GM18526 (cell line): ENCODE results near the gene ACO1.

Experiments used
- POLR2A ChIP-seq: IDR thresholded peaks from 3 replicates; pipeline ENCODE4 v1.6.1; 2011; ENCODE audit not compliant: insufficient read length; ENCODE audit errors: extremely low read depth

Gene ACO1

DNA sequence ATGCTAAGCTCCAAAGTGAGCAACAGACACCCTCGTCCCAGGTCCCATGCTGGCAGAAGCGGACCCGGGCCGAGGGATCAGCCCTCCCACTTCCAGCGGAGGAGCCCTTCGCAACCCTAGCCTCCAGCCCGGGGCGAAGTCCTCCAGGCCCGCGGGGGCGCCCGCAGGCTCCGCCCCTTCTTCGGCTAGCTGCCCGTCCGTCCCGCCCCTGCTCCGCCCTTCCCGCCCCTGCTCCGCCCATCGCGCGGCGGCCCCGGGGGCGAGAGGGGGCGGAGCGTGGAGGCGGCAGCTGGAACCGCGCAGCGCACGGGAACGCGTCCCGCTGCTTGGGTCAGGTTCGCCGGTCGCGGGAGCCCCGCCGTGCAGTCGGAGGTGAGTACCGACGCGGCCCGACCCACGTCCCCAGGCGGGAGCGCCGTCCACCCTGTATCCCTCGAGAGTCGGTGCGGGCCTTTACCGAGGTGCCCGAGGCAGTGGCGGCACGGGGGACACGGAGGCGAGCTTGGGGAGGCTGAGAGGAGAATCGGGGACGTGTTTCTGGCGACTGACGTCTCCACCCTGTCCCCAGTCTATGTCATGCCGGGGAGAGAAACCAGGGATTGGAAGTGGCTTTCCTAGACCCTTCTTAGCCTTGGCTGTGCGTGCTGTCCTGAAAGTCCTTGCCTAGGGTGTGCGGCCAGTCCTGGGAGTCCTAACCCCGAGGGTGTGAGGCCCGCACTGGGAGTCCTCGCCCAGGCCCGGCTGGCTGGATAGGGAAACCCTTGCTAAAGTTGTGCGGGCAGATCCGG lies at the start of gene ACO1:
Gene ACO1, plus strand, starts transcription at position 280 of the 788 bp plus-strand sequence. CDS start 20,864 bp downstream, outside the sequence.
- no peak for TF ChIP-seq POLR2A

DNA sequence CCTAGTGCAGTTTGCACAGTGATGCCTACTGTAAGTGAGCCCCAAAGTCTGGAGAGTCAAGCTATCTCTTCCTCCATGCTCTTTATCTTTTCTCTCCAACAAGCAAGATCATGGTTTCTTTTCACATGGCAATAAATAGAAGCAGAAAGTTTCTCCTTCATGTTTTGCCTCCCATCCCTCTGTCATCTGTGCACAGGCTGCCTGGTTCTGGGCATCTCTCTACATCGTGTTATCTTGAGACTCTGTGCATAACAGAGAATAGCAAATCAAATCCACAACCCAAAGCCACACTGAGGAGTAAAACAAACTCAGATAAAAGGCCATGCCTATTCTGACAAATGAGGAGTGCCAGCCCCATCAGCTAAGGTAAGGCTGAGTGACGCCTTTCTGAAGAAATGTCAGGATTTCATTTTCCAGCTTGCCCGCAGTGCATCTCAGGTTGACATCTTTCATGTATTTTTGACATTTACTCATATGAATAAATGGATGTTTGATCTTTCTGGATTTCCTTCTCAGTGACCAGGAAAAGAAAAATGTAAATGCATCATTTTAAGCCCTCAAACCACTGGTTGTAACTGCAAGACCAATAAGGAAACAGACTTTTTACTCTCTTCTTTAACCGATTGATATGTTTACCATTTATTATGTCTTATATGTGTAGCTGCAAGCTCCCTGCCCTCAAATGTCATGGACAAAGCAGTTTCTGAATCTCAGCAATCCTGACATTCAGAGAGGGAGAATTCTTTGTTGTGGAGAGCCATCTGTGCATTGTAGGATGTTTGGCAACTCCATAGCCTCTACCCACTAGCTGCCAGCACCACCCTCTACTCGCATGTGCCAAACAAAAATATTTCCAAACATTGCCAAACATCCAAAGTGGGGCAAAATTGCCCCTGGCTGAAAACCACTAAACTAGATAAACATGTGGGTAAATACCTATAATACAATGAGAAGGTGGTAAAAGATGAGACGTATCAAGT lies 49.2 kb upstream of the ACO1 start:
- no peak for TF ChIP-seq POLR2A

GRCh38 chr9:32339424-32339823 lies 45.0 kb upstream of the ACO1 start:
- TF ChIP-seq POLR2A: no peak

GRCh38 chr9:32340361-32340760 lies 44.1 kb upstream of the ACO1 start:
- TF ChIP-seq POLR2A: no peak

DNA sequence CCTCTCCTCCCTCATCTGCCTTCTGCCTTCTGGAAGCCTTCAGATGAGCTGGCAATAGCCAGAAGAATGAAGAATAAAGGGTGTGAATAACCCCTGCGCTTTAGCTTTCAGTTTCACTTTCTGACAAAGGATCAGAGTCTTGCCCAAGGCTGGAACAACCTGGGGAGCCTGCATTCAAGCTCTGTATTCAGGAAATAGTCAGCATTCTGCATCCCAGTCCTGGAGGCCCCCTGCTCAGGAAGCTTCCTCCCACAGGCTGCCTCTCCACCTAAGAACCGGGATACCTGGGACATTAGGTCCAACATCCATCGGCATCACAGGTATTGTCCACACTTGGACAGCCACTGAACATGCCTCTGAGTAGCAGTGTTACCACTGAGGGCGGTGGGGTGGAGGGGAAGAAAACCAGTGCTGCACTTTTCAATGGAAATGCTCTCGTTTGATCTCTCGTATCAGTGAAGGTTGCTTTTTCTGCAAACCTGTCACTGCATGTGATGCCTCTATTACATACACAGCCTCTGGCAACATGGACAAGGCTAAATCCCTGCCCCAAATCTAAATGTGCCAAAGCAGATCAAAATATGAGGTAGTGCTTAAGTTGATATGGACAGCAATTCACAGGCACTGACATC lies 39.8 kb upstream of the ACO1 start:
- no peak for TF ChIP-seq POLR2A

DNA sequence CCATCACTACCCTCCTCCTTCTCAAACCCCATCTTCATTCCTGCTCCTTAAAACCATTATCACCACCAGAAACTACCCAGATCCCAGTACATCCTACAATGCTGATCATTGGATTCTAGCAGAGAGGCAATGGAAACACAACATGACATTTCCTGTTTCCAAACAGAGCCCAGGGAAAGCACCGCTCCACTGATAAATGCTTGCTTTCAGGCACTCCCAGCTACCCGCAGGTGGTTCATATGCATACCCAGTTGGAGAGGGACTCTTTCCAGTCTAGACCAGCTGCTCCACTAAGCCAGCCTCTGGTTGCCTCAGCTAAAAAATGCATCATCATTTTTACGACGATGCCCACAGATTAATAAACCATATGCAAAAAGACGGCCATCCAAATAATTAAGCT lies 39.2 kb upstream of the ACO1 start:
- no peak for TF ChIP-seq POLR2A

DNA sequence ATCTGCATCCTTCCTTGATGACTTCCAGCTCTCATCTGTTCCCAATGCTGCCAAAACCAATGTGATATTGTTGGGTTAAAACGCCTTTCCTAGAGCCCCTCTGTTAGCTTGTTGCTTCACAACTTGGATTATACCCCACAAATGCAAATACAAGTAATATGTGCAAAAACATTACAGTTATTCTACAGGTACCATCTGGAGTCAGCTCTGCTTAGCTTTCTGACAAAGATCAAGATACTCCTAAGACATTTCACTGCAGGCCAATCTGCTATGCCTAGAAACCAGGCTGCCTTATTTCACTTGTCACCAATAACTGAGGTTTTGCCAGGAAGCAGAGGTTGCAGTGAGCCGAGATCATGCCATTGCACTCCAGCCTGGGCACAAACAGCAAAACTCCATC lies 36.9 kb upstream of the ACO1 start:
- TF ChIP-seq POLR2A: no peak

GRCh38 chr9:32348106-32348695 lies 36.2 kb upstream of the ACO1 start:
- no peak for TF ChIP-seq POLR2A

- TF ChIP-seq POLR2A: no peak
These were observed 35.4 kb upstream of the ACO1 start for GRCh38 chr9:32349013-32349412.

DNA sequence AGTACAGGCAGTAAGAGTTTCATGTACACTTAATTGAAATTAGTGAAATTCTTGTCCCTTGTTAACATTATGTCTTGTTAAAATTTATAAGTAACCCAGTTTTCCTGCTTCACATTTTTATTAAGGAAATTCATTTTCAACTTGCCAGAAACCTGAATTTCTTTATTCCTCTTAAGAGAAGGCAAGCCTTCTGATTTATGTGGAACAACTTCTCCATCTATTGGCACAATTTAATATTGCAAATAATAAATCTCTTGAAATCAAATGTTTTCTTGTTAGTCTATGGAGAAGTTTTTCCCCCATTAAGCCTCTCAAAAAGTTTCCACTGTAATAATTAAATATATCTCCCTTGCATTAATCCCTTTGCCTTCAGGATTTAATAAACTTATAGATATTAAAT lies 33.8 kb upstream of the ACO1 start:
- TF ChIP-seq POLR2A: no peak

- no peak for TF ChIP-seq POLR2A
These were observed 32.6 kb upstream of the ACO1 start for GRCh38 chr9:32351845-32352244.

DNA sequence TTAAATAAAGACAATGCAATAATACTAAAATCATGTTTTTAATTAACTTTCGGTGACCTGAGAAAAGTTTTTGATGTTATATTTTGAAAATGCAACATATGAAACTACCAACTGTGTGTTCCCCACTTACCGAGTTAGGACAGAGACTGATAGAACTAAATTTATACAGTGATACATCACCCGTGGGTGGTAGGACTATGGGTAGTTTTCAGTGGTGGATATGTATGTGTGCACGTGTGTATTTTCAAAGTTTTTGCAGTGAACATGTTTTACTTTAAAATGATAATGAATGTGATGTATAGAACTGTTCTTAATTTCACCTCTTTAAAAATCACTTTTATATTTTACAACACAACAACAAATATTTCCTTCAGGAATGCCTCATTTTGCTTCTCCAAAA lies 25.0 kb upstream of the ACO1 start:
- TF ChIP-seq POLR2A: no peak

GRCh38 chr9:32360983-32361673 lies 23.3 kb upstream of the ACO1 start:
- no peak for TF ChIP-seq POLR2A

- TF ChIP-seq POLR2A: no peak
These were observed 13.2 kb upstream of the ACO1 start for GRCh38 chr9:32371279-32371678.

- no peak for TF ChIP-seq POLR2A
These were observed 12.8 kb upstream of the ACO1 start for GRCh38 chr9:32371679-32372078.
